Measurements from ENCODE around the gene RNF182. TPM values are rescaled to one million over a fixed set of nuclear protein-coding genes. Genes with fewer than 3 reads are reported as not detected.

Gene RNF182
- total and polyA plus RNA-seq, 7 donors, result 0.01 to 0.09 (median 0.04) TPM; not detected in 3

DNA sequence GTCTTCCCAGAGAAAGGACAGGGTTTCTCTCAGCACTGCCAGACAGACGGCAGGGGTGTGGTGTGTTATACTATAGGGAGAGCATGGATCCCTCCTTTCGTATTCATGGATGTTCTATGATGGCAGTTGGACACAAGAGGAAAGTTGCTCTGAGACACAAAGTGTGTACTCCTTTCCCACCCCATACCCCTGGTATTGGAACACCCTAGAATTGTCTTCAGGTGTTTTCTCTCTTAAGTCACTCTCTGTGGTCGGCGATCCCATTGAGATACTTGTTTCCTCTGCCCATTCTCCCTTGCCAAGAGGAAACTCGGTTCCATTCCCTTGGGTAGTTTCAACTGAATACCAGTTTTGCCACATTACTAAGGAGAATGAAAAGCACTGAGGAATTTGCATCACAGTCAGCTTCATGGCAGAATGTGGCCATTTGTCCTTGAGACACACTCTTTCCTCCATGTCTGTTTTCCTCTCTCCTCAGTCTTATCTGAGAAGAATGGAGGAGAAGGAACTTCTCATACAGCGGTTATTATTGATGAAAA, 53.4 kb downstream of the RNF182 start:
- Histone ChIP-seq H3K9me3 (peaks cover 4% of the 10 kb centered on the region), H3K36me3 (ENCODE audit: insufficient read depth in 1 of 2, low read depth in 1 of 2) (no peaks in the 10 kb centered on the region), H3K27me3 (ENCODE audit: insufficient read depth in 3 of 3, low read length in 2 of 3) (peaks cover 0 to 2% (median 0%) of the 10 kb centered on the region in 3 donors), H3K4me1 (no peaks in the 10 kb centered on the region), H3K4me3 (no peak overlapping the region), H3K27ac (no peak overlapping the region)
- intact Hi-C loops (cut with DNase I), result no loop called here
- WGBS, 3 donors, result 82 to 85% (median 83%) methylated on average over 5 to 6 of the region's 6 CpGs
- TF ChIP-seq, protein P1, sequence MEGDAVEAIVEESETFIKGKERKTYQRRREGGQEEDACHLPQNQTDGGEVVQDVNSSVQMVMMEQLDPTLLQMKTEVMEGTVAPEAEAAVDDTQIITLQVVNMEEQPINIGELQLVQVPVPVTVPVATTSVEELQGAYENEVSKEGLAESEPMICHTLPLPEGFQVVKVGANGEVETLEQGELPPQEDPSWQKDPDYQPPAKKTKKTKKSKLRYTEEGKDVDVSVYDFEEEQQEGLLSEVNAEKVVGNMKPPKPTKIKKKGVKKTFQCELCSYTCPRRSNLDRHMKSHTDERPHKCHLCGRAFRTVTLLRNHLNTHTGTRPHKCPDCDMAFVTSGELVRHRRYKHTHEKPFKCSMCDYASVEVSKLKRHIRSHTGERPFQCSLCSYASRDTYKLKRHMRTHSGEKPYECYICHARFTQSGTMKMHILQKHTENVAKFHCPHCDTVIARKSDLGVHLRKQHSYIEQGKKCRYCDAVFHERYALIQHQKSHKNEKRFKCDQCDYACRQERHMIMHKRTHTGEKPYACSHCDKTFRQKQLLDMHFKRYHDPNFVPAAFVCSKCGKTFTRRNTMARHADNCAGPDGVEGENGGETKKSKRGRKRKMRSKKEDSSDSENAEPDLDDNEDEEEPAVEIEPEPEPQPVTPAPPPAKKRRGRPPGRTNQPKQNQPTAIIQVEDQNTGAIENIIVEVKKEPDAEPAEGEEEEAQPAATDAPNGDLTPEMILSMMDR (IDR thresholded peaks at IDR 0.05), result no peak
- no peak for DNase-seq
- no peak for ATAC-seq

DNA sequence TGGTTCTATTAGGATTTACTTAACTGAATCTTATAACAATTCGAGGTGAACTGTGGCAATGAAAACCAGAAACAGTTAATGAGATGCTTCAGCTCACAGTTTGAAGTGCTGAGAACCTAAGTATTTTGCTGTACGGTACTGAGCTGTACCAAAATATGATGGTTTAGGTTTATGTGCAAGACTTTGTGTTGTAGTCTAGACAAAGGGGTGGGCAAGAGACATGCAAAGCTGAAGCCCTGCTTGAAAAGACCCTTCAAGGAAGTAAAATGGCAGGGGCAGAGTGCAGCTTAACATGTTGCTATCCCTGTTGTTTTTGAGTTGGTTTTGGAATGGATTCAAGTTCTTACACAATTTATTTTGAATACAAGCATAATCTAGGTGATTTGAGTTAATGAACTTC, 54.0 kb downstream of the RNF182 start:
- Histone ChIP-seq H3K4me1 (no peaks in the 10 kb centered on the region), H3K9me3 (no peaks in the 10 kb centered on the region), H3K27ac (no peak overlapping the region), H3K27me3 (ENCODE audit: insufficient read depth in 3 of 3, low read length in 2 of 3) (peaks cover 0 to 2% (median 0%) of the 10 kb centered on the region in 3 donors), H3K36me3 (ENCODE audit: insufficient read depth in 1 of 2, low read depth in 1 of 2) (no peaks in the 10 kb centered on the region), H3K4me3 (no peak overlapping the region)
- DNase-seq (no peak), ATAC-seq (no peak)
- TF ChIP-seq, protein P1 (IDR thresholded peaks at IDR 0.05), result no peak
- WGBS, 3 donors, result 69 to 75% (median 73%) methylated on average over 2 of the region's 2 CpGs
- intact Hi-C loops (cut with DNase I), result no loop called here

DNA sequence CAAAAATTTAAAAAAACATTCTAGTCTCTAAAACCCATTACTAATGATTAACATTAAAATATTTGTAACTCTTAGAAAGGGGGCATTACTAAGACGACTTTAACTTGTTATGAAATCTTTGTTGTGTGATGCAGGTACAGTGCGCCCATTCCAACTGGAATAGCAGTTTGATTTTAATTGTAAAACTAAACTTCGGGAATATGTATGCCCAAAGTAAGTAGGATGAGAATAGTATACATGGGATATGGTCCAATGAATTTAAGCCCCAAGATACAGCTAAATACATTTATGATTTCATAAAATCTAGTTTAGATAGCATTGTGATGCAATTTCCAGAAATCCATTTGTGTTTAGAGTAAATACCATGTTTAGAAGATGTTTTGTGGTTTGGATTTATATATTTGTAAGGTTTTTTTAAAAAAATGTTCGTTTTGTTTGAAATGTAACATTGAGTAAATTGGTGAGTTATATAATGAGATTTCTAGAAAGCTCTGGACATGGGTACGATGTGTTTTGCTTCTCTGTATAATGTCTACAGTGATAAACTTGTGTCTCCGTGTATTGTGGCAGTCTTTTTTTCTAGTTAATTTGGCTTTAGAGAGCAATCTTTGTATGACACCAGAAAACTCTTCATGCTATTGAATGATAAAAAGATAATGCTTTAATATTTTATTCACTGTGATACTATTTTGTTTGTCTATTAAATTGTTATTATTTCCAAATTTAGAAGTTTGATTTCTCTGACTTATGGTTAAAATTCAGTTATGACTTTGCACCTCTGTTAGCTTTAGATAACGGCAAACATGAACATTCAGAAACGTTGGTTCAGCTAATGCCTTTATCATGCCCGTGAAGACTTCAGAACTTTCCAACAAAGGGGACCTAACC, 54.8 kb downstream of the RNF182 start:
- 82 to 87% (median 85%) methylated on average over 9 of the region's 9 CpGs for WGBS, 3 donors
- intact Hi-C loops (cut with DNase I), result no loop called here
- Histone ChIP-seq H3K27ac (no peak overlapping the region), H3K4me3 (no peak overlapping the region), H3K36me3 (ENCODE audit: insufficient read depth in 1 of 2, low read depth in 1 of 2) (no peaks in the 10 kb centered on the region), H3K4me1 (no peaks in the 10 kb centered on the region), H3K9me3 (no peaks in the 10 kb centered on the region), H3K27me3 (ENCODE audit: insufficient read depth in 3 of 3, low read length in 2 of 3) (peaks cover 0 to 2% (median 0%) of the 10 kb centered on the region in 3 donors)
- no peak for ATAC-seq
- no peak for DNase-seq
- TF ChIP-seq, protein P1 (IDR thresholded peaks at IDR 0.05), result no peak

DNA sequence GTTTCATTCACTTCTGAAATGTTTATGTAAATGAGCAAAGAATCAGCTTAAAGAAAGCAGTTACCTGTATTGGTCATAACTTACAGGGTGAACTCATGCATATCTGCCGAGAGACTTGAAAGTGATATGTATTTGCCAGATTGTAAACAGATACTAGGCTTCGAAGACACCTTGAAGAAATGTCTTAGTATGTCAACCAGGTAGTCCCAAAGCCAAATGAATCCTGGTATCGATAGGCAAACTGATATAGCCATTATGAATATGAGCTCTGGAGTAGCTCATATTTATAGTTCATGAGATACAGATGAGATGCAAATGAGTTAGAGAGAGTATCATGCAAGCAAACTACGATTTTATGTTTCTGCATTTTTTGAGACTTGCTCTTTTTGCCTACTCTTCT, 55.8 kb downstream of the RNF182 start:
- Histone ChIP-seq H3K36me3 (ENCODE audit: insufficient read depth in 1 of 2, low read depth in 1 of 2) (no peaks in the 10 kb centered on the region), H3K27me3 (ENCODE audit: insufficient read depth in 3 of 3, low read length in 2 of 3) (peaks cover 0 to 8% (median 0%) of the 10 kb centered on the region in 3 donors), H3K9me3 (no peaks in the 10 kb centered on the region), H3K27ac (no peak overlapping the region), H3K4me1 (no peaks in the 10 kb centered on the region), H3K4me3 (no peak overlapping the region)
- DNase-seq (no peak), ATAC-seq (no peak)
- 55 to 96% (median 65%) methylated on average over 4 of the region's 4 CpGs for WGBS, 3 donors
- TF ChIP-seq, protein P1 (IDR thresholded peaks at IDR 0.05), result no peak
- intact Hi-C loops (cut with DNase I), result no loop called here

Measured in psoas muscle (tissue), 8 donors.